ENCODE measurements around the gene PRR16. TPM values are rescaled to one million over a fixed set of nuclear protein-coding genes. Genes with fewer than 3 reads are reported as not detected.

PRR16 gene
- total and polyA plus RNA-seq, 2 experiments from 2014 or later = 1.0 to 1.7 TPM

GRCh38 chr5:120504057-120504456, 40.0 kb downstream of the PRR16 start:
- no peaks in the 10 kb centered on the region for H3K9me2 ChIP-seq (ENCODE audit: insufficient read depth)
- H3K4me2 ChIP-seq = no peak overlapping the region
- Mint-ChIP-seq H3K9me3 (0 out of 3 replicates have a peak, but pooled peaks cover 2% of the 10 kb centered on the region), H3K27me3 (ENCODE audit: insufficient read depth, low read depth, poor library complexity) (no peaks in the 10 kb centered on the region), H3K27ac (no peak overlapping the region; the same call in 1 of the 2 replicates), H3K36me3 (ENCODE audit: low read depth) (peaks cover 5% of the 10 kb centered on the region; the same call in 2 of the 3 replicates), H3K4me1 (peaks cover 20% of the 10 kb centered on the region), H3K4me3 (no peak overlapping the region)
- no peak for TF ChIP-seq ZNF462 (CRISPR knock-in tag; IDR thresholded peaks at IDR 0.05)
- no peak for TF ChIP-seq EZH2 (IDR thresholded peaks at IDR 0.05; ENCODE audit: low read depth, unreplicated experiment)
- no peak for TF ChIP-seq CREB1 (CRISPR knock-in tag; IDR thresholded peaks at IDR 0.05; ENCODE audit: low read depth)
- peak; percentile 59 for TF ChIP-seq REST (IDR thresholded peaks at IDR 0.05; ENCODE audit: unreplicated experiment)
- no peak for TF ChIP-seq ETS1 (IDR thresholded peaks at IDR 0.05)
- no peak for TF ChIP-seq POLR2AphosphoS5 (IDR thresholded peaks at IDR 0.05; ENCODE audit: low read depth)
- H4K20me1 ChIP-seq (replicated peaks; ENCODE audit: insufficient read depth) = no peaks in the 10 kb centered on the region
- no peak overlapping the region for H3K4me3 ChIP-seq
- H3K4me1 ChIP-seq (ENCODE audit: insufficient read depth) = peaks cover 18% of the 10 kb centered on the region
- no peaks in the 10 kb centered on the region for H3K79me2 ChIP-seq (replicated peaks; ENCODE audit: insufficient read depth)
- H3K27ac ChIP-seq (ENCODE audit: low read depth) = no peak overlapping the region
- no peaks in the 10 kb centered on the region for H3K36me3 ChIP-seq (ENCODE audit: insufficient read depth)
- no peak overlapping the region for H2AFZ ChIP-seq
- H3F3A ChIP-seq (replicated peaks; ENCODE audit: low read depth) = no peaks in the 10 kb centered on the region
- H3K27me3 ChIP-seq (ENCODE audit: insufficient read depth) = no peaks in the 10 kb centered on the region
- DNase-seq (ENCODE audit: low spot score) (no peak), ATAC-seq (no peak)

Measured in GM23338 (cell line).